Smooth muscle cell (in vitro differentiated cells): ENCODE results near the gene LOXL1. TPM values are rescaled to one million over a fixed set of nuclear protein-coding genes. Genes with fewer than 3 reads are reported as not detected.
A peak's percentile ranks its signal among the peaks of the same experiment; 100 is the strongest.

ENCODE experiments used
- DNase-seq: peaks from one replicate; lab custom pipeline; 2025; ENCODE audit not compliant: unreplicated experiment; lab: John Stamatoyannopoulos, UW
- H2AFZ ChIP-seq: fragments of 200-600 bp; sonication (generic); 2 replicates; pipeline ENCODE4 v1.6.0; 2016; ENCODE audit warnings: antibody characterized with exemption, low read depth, mild to moderate bottlenecking
- H3F3A ChIP-seq: fragments of 200-600 bp; sonication (generic); 2 replicates; pipeline ENCODE4 v1.6.0; 2017; ENCODE audit warnings: antibody characterized with exemption, low read depth
- H3K27ac ChIP-seq: fragments of 200-600 bp; sonication (generic); 2 replicates; pipeline ENCODE4 v1.5.1; 2016; ENCODE audit warnings: low read depth, mild to moderate bottlenecking
- H3K27me3 ChIP-seq: fragments of 200-600 bp; sonication (generic); 2 replicates; pipeline ENCODE4 v1.6.1; 2016; ENCODE audit warnings: low read depth, mild to moderate bottlenecking
- H3K36me3 ChIP-seq: fragments of 200-600 bp; sonication (generic); 2 replicates; pipeline ENCODE4 v1.5.1; 2016; ENCODE audit warnings: low read depth
- H3K4me1 ChIP-seq: fragments of 200-600 bp; sonication (generic); 2 replicates; pipeline ENCODE4 v1.5.1; 2016; ENCODE audit warnings: low read depth
- H3K4me2 ChIP-seq: fragments of 200-600 bp; sonication (generic); 2 replicates; pipeline ENCODE4 v1.6.0; 2016; ENCODE audit warnings: mild to moderate bottlenecking
- H3K4me3 ChIP-seq: fragments of 200-600 bp; sonication (generic); 2 replicates; pipeline ENCODE4 v1.5.1; 2016; ENCODE audit warnings: mild to moderate bottlenecking
- H3K79me2 ChIP-seq: fragments of 200-600 bp; sonication (generic); 2 replicates; pipeline ENCODE4 v1.6.0; 2016; ENCODE audit warnings: low read depth, mild to moderate bottlenecking
- H3K9ac ChIP-seq: fragments of 200-600 bp; sonication (generic); 2 replicates; pipeline ENCODE4 v1.6.0; 2016; ENCODE audit warnings: low read depth
- H3K9me3 ChIP-seq: fragments of 200-600 bp; sonication (generic); replicated peaks from 2 replicates; pipeline ENCODE4 v1.5.1; 2016; ENCODE audit warnings: low read depth
- H4K20me1 ChIP-seq: fragments of 200-600 bp; sonication (generic); 2 replicates; pipeline ENCODE4 v1.6.0; 2016; ENCODE audit warnings: low read depth
- CTCF ChIP-seq: fragments of 200-600 bp; sonication (generic); IDR thresholded peaks from 2 replicates; pipeline ENCODE4 v1.5.1; 2017; ENCODE audit warnings: borderline replicate concordance, mild to moderate bottlenecking, antibody characterized with exemption; ENCODE audit not compliant: insufficient read depth, poor library complexity, severe bottlenecking
- WGBS: methylation state at CpG from one replicate; pipeline ENCODE4 v1.1.7; 2016; ENCODE audit warnings: low lambda C conversion rate; 5-methylcytosine and 5-hydroxymethylcytosine counted together
- polyA plus RNA-seq: library from polyadenylated mRNA; unstranded; fragments of >200 nt; fragmentation: Nextera tagmentation; extraction: Ambion mirVana; gene quantifications from 2 replicates; pipeline ENCODE4 v1.2.1, GENCODE V29; 2016
- total RNA-seq: library from RNA; depleted of rRNA; stranded (reverse); fragments of >200 nt; gene quantifications from 2 replicates; pipeline ENCODE4 v1.2.3, GENCODE V29; 2014

Gene LOXL1
- total and polyA plus RNA-seq, 2 experiments from 2014 or later = 252 to 899 TPM

GRCh38 chr15:73928971-73929627, 2.8 kb downstream of the LOXL1 start:
- TF ChIP-seq CTCF = no peak
- H3K79me2 ChIP-seq = peaks cover 88% of the 10 kb centered on the region
- peak overlapping the region; percentile 96 for H3K4me2 ChIP-seq
- no peaks in the 10 kb centered on the region for H3K27me3 ChIP-seq
- H3K4me3 ChIP-seq = peak overlapping the region; percentile 82
- peaks cover 59% of the 10 kb centered on the region for H4K20me1 ChIP-seq
- no peaks in the 10 kb centered on the region for H3K36me3 ChIP-seq
- no peaks in the 10 kb centered on the region for H3F3A ChIP-seq
- H3K9ac ChIP-seq = peak overlapping the region; percentile 35
- peaks cover 33% of the 10 kb centered on the region for H3K4me1 ChIP-seq
- no peak for DNase-seq
- no peak overlapping the region for H2AFZ ChIP-seq
- H3K9me3 ChIP-seq = no peaks in the 10 kb centered on the region
- peak overlapping the region; percentile 96 for H3K27ac ChIP-seq
- 54% methylated on average over 5 of the region's 5 CpGs for WGBS

- peak overlapping the region; percentile 80 for H3K9ac ChIP-seq
- no peaks in the 10 kb centered on the region for H3F3A ChIP-seq
- H2AFZ ChIP-seq = no peak overlapping the region
- H3K9me3 ChIP-seq = no peaks in the 10 kb centered on the region
- DNase-seq = no peak
- peaks cover 32% of the 10 kb centered on the region for H3K4me1 ChIP-seq
- H3K36me3 ChIP-seq = no peaks in the 10 kb centered on the region
- H3K79me2 ChIP-seq = peaks cover 93% of the 10 kb centered on the region
- H3K27ac ChIP-seq = peak overlapping the region; percentile 96
- no peaks in the 10 kb centered on the region for H3K27me3 ChIP-seq
- 11% methylated on average over 8 of the region's 8 CpGs for WGBS
- TF ChIP-seq CTCF = no peak
- peaks cover 65% of the 10 kb centered on the region for H4K20me1 ChIP-seq
- H3K4me2 ChIP-seq = peak overlapping the region; percentile 96
- H3K4me3 ChIP-seq = no peak overlapping the region
Observed at GRCh38 chr15:73930371-73930770, 4.1 kb downstream of the LOXL1 start.

GRCh38 chr15:73930790-73931281, 4.6 kb downstream of the LOXL1 start:
- H3K27me3 ChIP-seq = no peaks in the 10 kb centered on the region
- H3F3A ChIP-seq = no peaks in the 10 kb centered on the region
- H3K4me3 ChIP-seq = no peak overlapping the region
- no peaks in the 10 kb centered on the region for H3K9me3 ChIP-seq
- H3K36me3 ChIP-seq = no peaks in the 10 kb centered on the region
- DNase-seq = no peak
- H3K9ac ChIP-seq = peak overlapping the region; percentile 80
- peaks cover 30% of the 10 kb centered on the region for H3K4me1 ChIP-seq
- peak overlapping the region; percentile 96 for H3K4me2 ChIP-seq
- peaks cover 69% of the 10 kb centered on the region for H4K20me1 ChIP-seq
- 44% methylated on average over 7 of the region's 7 CpGs for WGBS
- TF ChIP-seq CTCF = no peak
- H3K27ac ChIP-seq = peak overlapping the region; percentile 96
- no peak overlapping the region for H2AFZ ChIP-seq
- H3K79me2 ChIP-seq = peaks cover 88% of the 10 kb centered on the region

- H4K20me1 ChIP-seq = peaks cover 73% of the 10 kb centered on the region
- H3K4me3 ChIP-seq = no peak overlapping the region
- H3K27me3 ChIP-seq = no peaks in the 10 kb centered on the region
- no peaks in the 10 kb centered on the region for H3K36me3 ChIP-seq
- H3F3A ChIP-seq = no peaks in the 10 kb centered on the region
- H3K4me1 ChIP-seq = peaks cover 33% of the 10 kb centered on the region
- peaks cover 83% of the 10 kb centered on the region for H3K79me2 ChIP-seq
- H3K27ac ChIP-seq = peak overlapping the region; percentile 96
- 98% methylated on average over 2 of the region's 2 CpGs for WGBS
- no peaks in the 10 kb centered on the region for H3K9me3 ChIP-seq
- no peak for TF ChIP-seq CTCF
- no peak for DNase-seq
- H3K4me2 ChIP-seq = peak overlapping the region; percentile 33
- H2AFZ ChIP-seq = no peak overlapping the region
- H3K9ac ChIP-seq = peak overlapping the region; percentile 23
Observed at GRCh38 chr15:73931441-73931840, 5.2 kb downstream of the LOXL1 start.
